ENCODE results near the gene FMNL2. TPM values are rescaled to one million over a fixed set of nuclear protein-coding genes. Genes with fewer than 3 reads are reported as not detected.
A peak's percentile ranks its signal among the peaks of the same experiment; 100 is the strongest.
"Not testable (repeated sequence)": the region's sequence is repeated elsewhere in the genome, so short reads cannot be mapped to it uniquely, and the experiment has no call there.

Gene FMNL2
- total RNA-seq, 2 experiments from 2014 or later = 2.2 TPM

DNA sequence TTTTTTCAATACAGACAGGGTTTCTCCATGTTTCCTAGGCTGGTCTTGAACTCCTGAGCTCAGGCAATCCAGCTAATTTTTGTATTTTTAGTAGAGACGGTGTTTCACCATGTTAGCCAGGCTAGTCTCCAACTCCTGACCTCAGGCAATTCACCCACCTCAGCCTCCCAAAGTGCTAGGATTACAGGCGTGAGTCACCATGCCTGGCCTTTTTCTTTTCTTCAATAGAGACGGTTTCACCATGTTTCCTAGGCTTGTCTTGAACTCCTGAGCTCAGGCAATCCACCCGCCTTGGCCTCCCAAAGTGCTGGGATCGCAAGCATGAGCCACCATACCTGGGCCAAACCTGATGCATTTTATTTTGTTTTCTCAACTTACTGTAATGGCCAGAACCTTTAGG is 9.8 kb upstream of the FMNL2 start:
- intact Hi-C loops (cut with micrococcal nuclease); H3K9me3 Mint-ChIP-seq; H3K4me3 Mint-ChIP-seq; POLR2A ChIA-PET; H3K4me1 Mint-ChIP-seq (ENCODE audit: low read depth); H3K27ac Mint-ChIP-seq; H3K36me3 Mint-ChIP-seq; DNase-seq; H3K27me3 Mint-ChIP-seq: not testable (repeated sequence)
- CTCF ChIA-PET = interaction anchor here (0.7 kb wide), 1 partner anchor 300 kb away, joined by 3 read pairs; no protein-coding TSS in a partner anchor

DNA sequence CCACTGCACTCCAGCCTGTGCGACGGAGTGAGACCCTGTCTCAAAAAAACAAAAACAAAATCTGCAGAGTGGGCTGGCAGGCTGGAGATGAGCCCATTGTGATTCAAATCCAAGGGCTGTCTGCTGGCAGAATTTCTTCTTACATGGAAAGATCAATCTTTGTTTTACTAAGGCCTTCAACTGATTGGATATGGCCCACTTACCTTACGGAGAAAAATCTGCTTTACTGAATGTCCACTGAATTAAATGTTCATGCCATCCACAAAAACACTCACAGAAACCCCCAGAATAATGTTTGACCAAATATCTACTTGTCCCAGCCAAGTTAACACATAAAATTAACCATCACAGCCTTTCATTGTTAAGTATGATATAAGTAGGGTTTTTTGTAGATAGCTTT is 8.3 kb upstream of the FMNL2 start:
- Mint-ChIP-seq H3K4me1 (ENCODE audit: low read depth) (no peaks in the 10 kb centered on the region), H3K9me3 (no peaks in the 10 kb centered on the region), H3K27ac (no peak overlapping the region), H3K4me3 (no peak overlapping the region), H3K36me3 (no peaks in the 10 kb centered on the region), H3K27me3 (peaks cover 7% of the 10 kb centered on the region)
- CTCF ChIA-PET = no interaction called here
- DNase-seq = no peak
- intact Hi-C loops (cut with micrococcal nuclease) = no loop called here
- POLR2A ChIA-PET = no interaction called here

DNA sequence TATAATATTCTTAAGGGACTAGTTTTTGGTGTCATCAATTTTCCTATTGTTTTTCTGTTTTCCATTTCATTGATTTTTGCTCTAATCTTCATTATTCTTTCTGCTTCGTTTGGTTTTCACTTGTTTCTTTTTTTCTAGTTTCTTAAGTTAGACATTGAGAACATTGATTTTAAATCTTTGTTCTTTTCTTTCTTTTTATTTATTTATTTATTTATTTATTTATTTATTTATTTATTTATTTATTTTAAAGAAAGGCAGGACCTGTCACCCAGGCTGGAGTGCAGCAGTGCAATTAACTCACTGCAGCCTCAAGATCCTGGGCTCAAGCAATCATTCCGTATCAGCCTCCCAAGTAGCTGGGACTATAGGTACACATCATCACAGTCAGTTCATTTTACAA is 7.0 kb upstream of the FMNL2 start:
- CTCF ChIA-PET = no interaction called here
- H3K27ac Mint-ChIP-seq = no peak overlapping the region
- DNase-seq = no peak

DNA sequence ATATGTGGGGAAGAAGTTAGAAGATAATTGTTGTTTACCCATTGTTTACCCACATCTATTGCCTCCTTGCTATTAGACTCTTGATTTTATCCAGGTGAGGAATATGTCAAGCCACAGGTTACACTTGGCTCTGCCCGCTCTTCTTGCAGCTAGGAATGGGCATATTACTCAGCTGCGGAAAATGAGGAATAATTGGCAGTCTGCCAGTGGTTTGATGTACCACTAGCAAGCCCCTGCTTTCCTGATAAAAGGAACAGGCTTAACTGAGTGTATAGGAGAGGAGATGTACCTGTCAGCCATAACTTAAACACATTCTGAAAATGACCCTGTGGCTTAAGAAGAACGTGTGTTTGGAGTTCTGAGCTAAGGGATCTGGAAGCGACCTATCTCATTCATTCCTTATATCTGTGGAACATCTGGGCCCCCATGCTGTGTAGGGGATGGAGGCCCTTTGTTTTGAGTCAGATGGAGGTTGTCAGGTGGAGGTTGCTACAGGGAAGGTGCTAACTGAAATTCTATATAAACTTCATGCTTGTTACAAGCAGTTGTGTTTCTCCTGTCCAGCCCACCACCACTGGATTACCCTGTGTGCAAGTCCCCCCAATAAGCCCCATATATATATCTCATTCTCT is 4.6 kb upstream of the FMNL2 start:
- H3K27ac Mint-ChIP-seq = no peak overlapping the region

More for the DNA sequence above, 7.0 kb upstream of the FMNL2 start:
- Mint-ChIP-seq H3K27me3 (peaks cover 9% of the 10 kb centered on the region), H3K9me3 (no peaks in the 10 kb centered on the region), H3K4me1 (ENCODE audit: low read depth) (no peaks in the 10 kb centered on the region), H3K4me3 (no peak overlapping the region), H3K36me3 (no peaks in the 10 kb centered on the region)
- POLR2A ChIA-PET = no interaction called here
- intact Hi-C loops (cut with micrococcal nuclease) = no loop called here

DNA sequence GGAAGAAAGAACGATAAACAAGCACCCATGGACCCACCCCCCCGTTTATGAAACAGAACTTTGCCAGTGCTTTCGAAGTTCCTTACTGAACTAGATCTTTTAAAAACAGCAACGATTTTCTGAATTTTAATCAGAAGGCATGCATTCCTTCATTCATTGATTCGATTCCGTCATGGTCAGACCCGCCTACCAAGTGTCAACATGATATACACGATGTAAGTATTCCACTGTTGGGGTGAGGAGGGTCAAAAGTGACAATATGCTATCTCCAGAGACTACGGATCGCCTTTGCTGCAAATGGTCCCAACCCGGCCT is 316 bp upstream of the FMNL2 start:
- Mint-ChIP-seq H3K27ac (no peak overlapping the region), H3K9me3 (no peaks in the 10 kb centered on the region), H3K4me3 (peak overlapping the region; percentile 72), H3K4me1 (ENCODE audit: low read depth) (peaks cover 13% of the 10 kb centered on the region), H3K27me3 (peaks cover 41% of the 10 kb centered on the region), H3K36me3 (no peaks in the 10 kb centered on the region)
- ChIA-PET POLR2A (no interaction called here), CTCF (no interaction called here)
- DNase-seq = no peak
- intact Hi-C loops (cut with micrococcal nuclease) = loop anchor here (2.0 to 10.0 kb wide), 6 partner anchors 68 to 300 kb away; no protein-coding TSS in a partner anchor

More for the DNA sequence above, 4.6 kb upstream of the FMNL2 start:
- intact Hi-C loops (cut with micrococcal nuclease) = loop anchor here (10.0 kb wide), 2 partner anchors 296 to 304 kb away; no protein-coding TSS in a partner anchor
- no peak overlapping the region for H3K4me3 Mint-ChIP-seq
- CTCF ChIA-PET = no interaction called here
- peaks cover 22% of the 10 kb centered on the region for H3K27me3 Mint-ChIP-seq
- POLR2A ChIA-PET = no interaction called here
- no peaks in the 10 kb centered on the region for H3K36me3 Mint-ChIP-seq
- DNase-seq = no peak
- peaks cover 5% of the 10 kb centered on the region for H3K4me1 Mint-ChIP-seq (ENCODE audit: low read depth)
- no peaks in the 10 kb centered on the region for H3K9me3 Mint-ChIP-seq

DNA sequence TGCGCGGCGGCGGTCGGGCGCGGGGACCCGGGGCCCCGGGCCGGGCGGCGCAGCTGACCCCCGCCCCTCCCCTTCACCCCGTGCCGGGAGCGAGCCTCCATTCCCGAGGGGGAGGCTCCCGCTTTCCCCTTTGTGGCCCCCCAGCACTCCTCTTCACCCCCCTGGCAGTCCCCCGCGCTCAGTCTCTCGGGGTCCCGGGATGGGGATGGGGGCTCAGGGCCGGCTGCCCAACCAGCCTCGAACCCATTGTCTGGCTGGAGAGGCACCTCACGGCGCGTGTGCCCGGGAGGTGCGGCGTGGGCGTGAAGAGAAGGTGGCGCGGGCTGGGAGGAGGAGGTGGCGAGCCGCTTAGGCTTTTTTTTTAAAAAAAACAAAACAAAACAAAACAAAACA is 748 bp downstream of the FMNL2 start:
- ChIA-PET POLR2A (no interaction called here), CTCF (interaction anchor here (0.8 kb wide), 1 partner anchor 311 kb away, joined by 3 read pairs; no protein-coding TSS in a partner anchor)
- Mint-ChIP-seq H3K36me3 (no peaks in the 10 kb centered on the region), H3K9me3 (no peaks in the 10 kb centered on the region), H3K4me1 (ENCODE audit: low read depth) (peaks cover 13% of the 10 kb centered on the region), H3K27me3 (peaks cover 41% of the 10 kb centered on the region), H3K27ac (no peak overlapping the region), H3K4me3 (peak overlapping the region; percentile 39)
- intact Hi-C loops (cut with micrococcal nuclease) = loop anchor here (2.0 to 10.0 kb wide), 6 partner anchors 67 to 301 kb away; no protein-coding TSS in a partner anchor
- DNase-seq = no peak

DNA sequence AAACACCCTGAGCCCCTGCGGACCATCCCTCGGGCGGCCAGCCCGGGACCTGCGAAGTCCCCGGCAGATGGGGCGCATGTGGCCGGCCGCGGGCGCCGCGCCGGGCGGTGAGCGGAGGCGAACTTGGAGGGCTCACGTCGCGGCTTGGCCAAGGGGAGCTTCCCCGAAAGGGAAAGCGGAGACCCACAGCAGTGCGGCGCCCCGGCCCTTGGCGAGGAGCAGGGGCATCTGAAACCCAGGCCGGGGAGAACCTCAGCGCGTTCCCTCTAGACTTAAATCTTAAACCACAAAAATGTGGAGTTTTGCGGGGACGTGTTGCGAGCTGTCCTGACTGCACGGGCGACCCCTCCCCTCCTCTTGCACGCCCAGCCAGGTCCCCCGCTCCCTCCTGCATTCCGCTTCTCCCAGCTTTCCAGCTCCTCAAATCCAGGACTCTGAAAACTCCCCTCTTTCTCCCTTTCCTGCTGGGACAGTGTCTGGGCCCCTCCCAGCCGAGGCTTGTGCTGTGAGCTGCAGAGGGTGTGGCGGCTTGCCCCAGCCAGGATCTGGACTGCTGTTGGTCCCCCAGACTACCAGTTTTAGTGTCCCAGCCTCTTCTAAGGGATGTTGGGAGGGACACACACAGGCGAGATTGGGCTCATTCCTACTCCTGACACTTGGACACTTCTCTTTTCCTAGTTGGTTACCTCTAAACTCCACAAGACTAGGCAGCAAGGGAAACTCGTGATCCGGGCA is 1.3 kb downstream of the FMNL2 start:
- Mint-ChIP-seq H3K27ac (no peak overlapping the region), H3K27me3 (peaks cover 41% of the 10 kb centered on the region), H3K4me3 (peak overlapping the region; percentile 46), H3K36me3 (no peaks in the 10 kb centered on the region), H3K9me3 (no peaks in the 10 kb centered on the region), H3K4me1 (ENCODE audit: low read depth) (peaks cover 13% of the 10 kb centered on the region)
- peak; percentile 11 for DNase-seq
- ChIA-PET POLR2A (no interaction called here), CTCF (no interaction called here)
- intact Hi-C loops (cut with micrococcal nuclease) = loop anchor here (5.0 to 10.0 kb wide), 5 partner anchors 66 to 301 kb away; no protein-coding TSS in a partner anchor

DNA sequence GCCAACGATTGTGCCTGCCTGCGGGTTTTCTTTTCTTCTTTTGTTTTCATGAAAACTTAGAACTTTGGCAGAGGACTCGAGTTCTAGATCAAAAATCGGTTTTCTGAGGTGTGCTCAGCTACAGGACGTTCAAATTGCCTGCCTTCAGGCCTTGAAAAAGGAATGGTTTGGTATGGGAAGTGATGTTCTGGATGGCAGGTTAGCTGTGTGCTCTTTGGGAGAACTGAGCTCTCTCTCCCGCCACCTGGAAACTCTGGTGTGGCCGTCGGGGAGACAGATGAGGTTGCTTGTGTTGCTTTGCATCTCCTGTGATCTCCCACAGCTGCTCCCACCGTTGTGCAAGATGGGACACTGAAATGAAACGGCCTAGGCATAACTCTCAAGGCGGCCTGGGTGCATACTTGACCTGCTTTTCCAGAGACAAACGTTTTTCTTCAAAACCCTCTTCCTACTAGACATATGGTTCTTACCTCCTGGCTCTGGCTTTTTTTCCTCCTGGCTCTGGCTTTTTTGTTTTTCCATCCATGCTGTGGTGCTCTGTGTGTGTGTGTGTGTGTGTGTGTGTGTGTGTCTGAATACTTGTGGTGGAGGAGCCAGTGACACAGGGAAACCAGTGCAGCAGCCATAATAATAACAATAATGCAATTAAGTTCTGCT is 2.0 kb downstream of the FMNL2 start:
- intact Hi-C loops (cut with micrococcal nuclease) = loop anchor here (5.0 to 10.0 kb wide), 5 partner anchors 65 to 302 kb away; no protein-coding TSS in a partner anchor
- ChIA-PET CTCF (no interaction called here), POLR2A (no interaction called here)
- Mint-ChIP-seq H3K4me3 (peak overlapping the region; percentile 46), H3K27ac (no peak overlapping the region), H3K9me3 (no peaks in the 10 kb centered on the region), H3K27me3 (peaks cover 39% of the 10 kb centered on the region), H3K4me1 (ENCODE audit: low read depth) (peaks cover 13% of the 10 kb centered on the region), H3K36me3 (no peaks in the 10 kb centered on the region)
- no peak for DNase-seq

DNA sequence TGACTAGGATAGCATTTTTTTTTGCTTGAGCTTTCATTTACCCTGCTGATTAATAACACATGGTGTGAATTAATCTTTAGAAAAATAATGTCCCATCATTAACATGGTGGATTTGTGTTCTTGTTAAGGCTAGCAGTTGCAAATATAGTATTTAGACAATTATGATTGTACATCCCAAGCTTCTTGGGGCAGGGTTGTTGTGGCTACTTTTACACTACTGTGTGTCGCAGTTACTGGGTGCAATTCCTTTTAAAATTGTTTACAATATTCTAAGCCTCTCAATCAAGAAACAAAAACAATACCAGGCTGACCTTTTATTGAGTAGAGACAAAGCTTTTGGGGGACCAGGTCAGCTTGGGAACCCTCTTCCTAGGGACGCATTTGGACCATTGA is 2.5 kb downstream of the FMNL2 start:
- Mint-ChIP-seq H3K4me3 (no peak overlapping the region), H3K9me3 (no peaks in the 10 kb centered on the region), H3K27me3 (peaks cover 39% of the 10 kb centered on the region), H3K27ac (no peak overlapping the region), H3K36me3 (no peaks in the 10 kb centered on the region), H3K4me1 (ENCODE audit: low read depth) (peaks cover 13% of the 10 kb centered on the region)
- no peak for DNase-seq
- ChIA-PET POLR2A (no interaction called here), CTCF (no interaction called here)
- intact Hi-C loops (cut with micrococcal nuclease) = loop anchor here (5.0 to 10.0 kb wide), 5 partner anchors 65 to 303 kb away; no protein-coding TSS in a partner anchor

DNA sequence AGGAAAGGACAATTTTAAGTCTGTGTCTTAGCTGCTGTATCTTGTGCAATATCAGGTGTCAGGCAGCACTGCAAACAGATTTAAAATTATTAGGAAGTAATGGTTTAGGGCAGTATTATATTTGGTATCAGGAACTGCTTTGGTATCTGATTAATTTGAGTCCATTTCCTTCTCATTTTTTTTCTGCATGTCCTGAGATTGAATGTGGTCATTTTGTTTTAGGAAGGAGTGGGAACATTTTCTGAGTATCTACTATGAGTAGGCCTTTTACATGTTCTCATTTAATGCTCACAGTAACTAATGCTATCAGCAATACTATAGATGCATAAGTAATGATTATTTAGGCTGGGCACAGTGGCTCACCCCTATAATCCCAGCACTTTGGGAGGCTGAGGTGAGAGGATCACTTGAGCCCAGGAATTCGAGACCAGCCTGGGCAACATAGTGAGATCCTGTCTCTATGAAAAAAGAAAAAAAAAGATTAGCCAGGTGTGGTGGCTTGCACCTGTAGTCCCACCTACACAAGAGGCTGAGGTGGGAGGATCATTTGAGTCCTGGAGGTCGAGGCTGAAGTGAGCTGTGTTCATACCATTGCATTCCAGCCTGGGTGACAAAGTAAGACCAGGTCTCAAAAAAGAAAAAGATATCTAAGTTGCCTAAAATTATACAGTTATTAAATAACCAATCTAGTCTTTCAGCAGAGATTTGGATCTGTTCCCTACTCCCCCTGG is 4.7 kb downstream of the FMNL2 start:
- Mint-ChIP-seq H3K4me3 (no peak overlapping the region), H3K9me3 (no peaks in the 10 kb centered on the region), H3K36me3 (no peaks in the 10 kb centered on the region), H3K27ac (no peak overlapping the region), H3K27me3 (peaks cover 26% of the 10 kb centered on the region), H3K4me1 (ENCODE audit: low read depth) (peaks cover 9% of the 10 kb centered on the region)
- intact Hi-C loops (cut with micrococcal nuclease) = loop anchor here (5.0 to 10.0 kb wide), 5 partner anchors 63 to 305 kb away; no protein-coding TSS in a partner anchor
- CTCF ChIA-PET = no interaction called here
- no peak for DNase-seq
- POLR2A ChIA-PET = no interaction called here

DNA sequence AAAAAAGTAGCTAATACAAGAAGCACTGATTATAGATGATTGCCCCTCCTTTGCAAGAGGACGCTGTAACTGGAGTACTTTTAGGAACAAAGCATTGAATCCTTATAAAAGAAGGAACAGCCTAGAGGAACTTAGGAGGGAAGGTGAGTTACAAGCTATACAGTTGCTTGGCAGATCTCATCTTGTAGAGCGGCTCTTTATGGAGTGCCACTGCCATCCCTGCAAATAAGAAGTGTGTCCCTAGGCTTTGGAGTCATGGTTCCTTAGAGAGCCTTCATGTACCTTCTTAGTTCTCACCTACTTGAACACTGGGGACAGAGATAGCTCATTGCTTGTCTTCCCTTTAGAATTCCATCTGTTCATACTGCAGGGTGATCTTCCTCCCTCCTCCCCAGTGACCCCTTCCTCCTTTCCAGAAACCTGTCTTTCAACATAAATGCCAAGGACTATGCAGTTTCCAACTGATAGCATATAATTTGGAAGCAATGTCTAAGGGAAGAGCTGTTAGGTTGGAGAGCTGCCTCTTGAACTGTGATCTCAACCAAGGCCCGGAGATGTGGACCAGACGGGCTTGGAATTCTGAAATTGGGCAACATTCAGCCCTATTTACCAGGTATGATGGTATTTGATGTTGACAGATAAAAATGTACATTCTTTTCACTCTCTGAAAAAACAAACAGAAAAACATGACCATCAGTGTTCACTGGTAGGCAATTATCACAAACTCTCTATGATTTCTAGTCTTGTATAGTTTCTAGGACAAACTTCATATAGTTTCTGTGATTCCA is 7.5 kb downstream of the FMNL2 start:
- no peak for DNase-seq
- intact Hi-C loops (cut with micrococcal nuclease) = no loop called here
- no peaks in the 10 kb centered on the region for H3K9me3 Mint-ChIP-seq
- no peaks in the 10 kb centered on the region for H3K36me3 Mint-ChIP-seq
- no peak overlapping the region for H3K27ac Mint-ChIP-seq
- H3K27me3 Mint-ChIP-seq = peaks cover 13% of the 10 kb centered on the region
- no peaks in the 10 kb centered on the region for H3K4me1 Mint-ChIP-seq (ENCODE audit: low read depth)
- POLR2A ChIA-PET = no interaction called here
- CTCF ChIA-PET = no interaction called here
- no peak overlapping the region for H3K4me3 Mint-ChIP-seq

Data from activated CD4-positive, alpha-beta memory T cell treated with anti-CD3 and anti-CD28 coated beads for 36 hours (primary cell).